ENCODE results near the gene PGAP6. TPM values are rescaled to one million over a fixed set of nuclear protein-coding genes. Genes with fewer than 3 reads are reported as not detected.
A peak's percentile ranks its signal among the peaks of the same experiment; 100 is the strongest.
"Not testable (repeated sequence)": the region's sequence is repeated elsewhere in the genome, so short reads cannot be mapped to it uniquely, and the experiment has no call there.

PGAP6 gene
- total RNA-seq, 1 donor from 2014 or later = 65.2 TPM

DNA sequence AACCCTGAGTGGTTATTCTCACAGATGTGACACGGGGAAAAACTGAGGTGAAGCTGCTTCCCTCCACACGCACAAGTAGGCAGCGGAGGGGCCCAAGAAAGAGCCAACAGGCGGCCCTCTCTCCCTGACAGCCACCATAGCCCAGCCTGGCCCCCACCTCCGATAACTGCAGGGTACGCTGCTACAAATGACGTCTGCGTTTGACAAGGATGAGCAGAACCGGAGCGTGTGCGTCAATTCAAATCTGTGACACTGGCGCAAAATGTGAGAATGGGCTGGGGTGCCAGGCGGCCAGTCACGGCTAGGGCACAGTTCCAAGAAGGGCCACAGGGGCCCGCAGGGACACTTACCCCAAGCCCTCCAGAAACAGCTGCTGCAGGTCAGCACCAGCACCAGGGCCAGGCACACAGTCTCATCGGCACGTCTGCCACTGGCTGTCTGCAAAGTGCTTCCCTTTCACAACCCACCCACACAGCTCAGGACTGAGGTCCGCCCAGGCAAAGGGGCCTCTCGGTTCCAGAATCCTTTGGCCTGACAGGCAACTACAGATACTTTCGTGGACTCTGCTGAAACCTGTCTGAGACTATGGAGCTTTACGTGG is 43.7 kb downstream of the PGAP6 start:
- TF ChIP-seq, protein P1, sequence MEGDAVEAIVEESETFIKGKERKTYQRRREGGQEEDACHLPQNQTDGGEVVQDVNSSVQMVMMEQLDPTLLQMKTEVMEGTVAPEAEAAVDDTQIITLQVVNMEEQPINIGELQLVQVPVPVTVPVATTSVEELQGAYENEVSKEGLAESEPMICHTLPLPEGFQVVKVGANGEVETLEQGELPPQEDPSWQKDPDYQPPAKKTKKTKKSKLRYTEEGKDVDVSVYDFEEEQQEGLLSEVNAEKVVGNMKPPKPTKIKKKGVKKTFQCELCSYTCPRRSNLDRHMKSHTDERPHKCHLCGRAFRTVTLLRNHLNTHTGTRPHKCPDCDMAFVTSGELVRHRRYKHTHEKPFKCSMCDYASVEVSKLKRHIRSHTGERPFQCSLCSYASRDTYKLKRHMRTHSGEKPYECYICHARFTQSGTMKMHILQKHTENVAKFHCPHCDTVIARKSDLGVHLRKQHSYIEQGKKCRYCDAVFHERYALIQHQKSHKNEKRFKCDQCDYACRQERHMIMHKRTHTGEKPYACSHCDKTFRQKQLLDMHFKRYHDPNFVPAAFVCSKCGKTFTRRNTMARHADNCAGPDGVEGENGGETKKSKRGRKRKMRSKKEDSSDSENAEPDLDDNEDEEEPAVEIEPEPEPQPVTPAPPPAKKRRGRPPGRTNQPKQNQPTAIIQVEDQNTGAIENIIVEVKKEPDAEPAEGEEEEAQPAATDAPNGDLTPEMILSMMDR (IDR thresholded peaks at IDR 0.05) = no peak
- Histone ChIP-seq H3K9me3 (no peaks in the 10 kb centered on the region), H3K27me3 (no peaks in the 10 kb centered on the region), H3K4me3 (no peak overlapping the region), H3K4me1 (peaks cover 9% of the 10 kb centered on the region), H3K36me3 (no peaks in the 10 kb centered on the region), H3K27ac (no peak overlapping the region)
- intact Hi-C loops (cut with DNase I) = no loop called here
- ATAC-seq (peak; percentile 73), DNase-seq (no peak)

GRCh38 chr16:337437-337836 is 44.3 kb downstream of the PGAP6 start:
- H3K4me1 ChIP-seq = peaks cover 9% of the 10 kb centered on the region
- ATAC-seq (no peak), DNase-seq (no peak)
- intact Hi-C loops (cut with DNase I) = no loop called here
- no peaks in the 10 kb centered on the region for H3K27me3 ChIP-seq
- no peaks in the 10 kb centered on the region for H3K9me3 ChIP-seq
- TF ChIP-seq, protein P1 (IDR thresholded peaks at IDR 0.05) = no peak
- no peak overlapping the region for H3K27ac ChIP-seq
- H3K36me3 ChIP-seq = no peaks in the 10 kb centered on the region
- no peak overlapping the region for H3K4me3 ChIP-seq

DNA sequence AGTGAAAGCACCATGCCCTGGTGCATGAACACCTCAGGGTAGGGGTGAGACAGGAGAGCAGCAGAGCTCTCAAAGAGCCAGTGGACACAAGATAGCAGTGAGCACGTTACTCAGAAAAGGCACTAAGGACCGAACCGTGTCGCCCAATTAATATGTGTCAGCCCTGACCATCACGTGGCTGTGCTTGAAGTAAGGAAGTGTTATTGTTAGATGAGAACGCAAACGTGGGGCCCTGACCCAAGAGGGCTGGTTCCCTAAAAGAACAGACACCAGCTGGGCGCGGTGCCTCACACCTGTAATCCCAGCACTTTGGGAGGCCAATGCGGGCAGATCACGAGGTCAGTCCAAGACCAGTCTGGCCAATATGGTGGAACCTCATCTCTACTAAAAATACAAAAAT is 45.5 kb downstream of the PGAP6 start:
- H3K36me3 ChIP-seq = no peaks in the 10 kb centered on the region
- no peaks in the 10 kb centered on the region for H3K9me3 ChIP-seq
- peak; percentile 52 for ATAC-seq
- no peak overlapping the region for H3K27ac ChIP-seq
- H3K27me3 ChIP-seq = no peaks in the 10 kb centered on the region
- DNase-seq = no peak
- TF ChIP-seq, protein P1 (IDR thresholded peaks at IDR 0.05) = no peak
- H3K4me3 ChIP-seq = no peak overlapping the region
- peaks cover 9% of the 10 kb centered on the region for H3K4me1 ChIP-seq
- intact Hi-C loops (cut with DNase I) = no loop called here

GRCh38 chr16:334861-335632 is 46.7 kb downstream of the PGAP6 start:
- DNase-seq; H3K4me3 ChIP-seq; intact Hi-C loops (cut with DNase I); ATAC-seq; H3K9me3 ChIP-seq; H3K27me3 ChIP-seq; H3K36me3 ChIP-seq; H3K27ac ChIP-seq: not testable (repeated sequence)
- H3K4me1 ChIP-seq = peaks cover 12% of the 10 kb centered on the region

- ATAC-seq; intact Hi-C loops (cut with DNase I): not testable (repeated sequence)
Observed at GRCh38 chr16:334164-334832, 47.5 kb downstream of the PGAP6 start.

GRCh38 chr16:333406-334094 is 48.2 kb downstream of the PGAP6 start:
- no peak overlapping the region for H3K27ac ChIP-seq
- no peaks in the 10 kb centered on the region for H3K9me3 ChIP-seq
- H3K4me1 ChIP-seq = peaks cover 7% of the 10 kb centered on the region
- DNase-seq (no peak), ATAC-seq (no peak)
- H3K4me3 ChIP-seq = no peak overlapping the region
- H3K36me3 ChIP-seq = no peaks in the 10 kb centered on the region
- intact Hi-C loops (cut with DNase I) = no loop called here
- TF ChIP-seq, protein P1 (IDR thresholded peaks at IDR 0.05) = no peak
- no peaks in the 10 kb centered on the region for H3K27me3 ChIP-seq

More at GRCh38 chr16:334164-334832, 47.5 kb downstream of the PGAP6 start:
- not testable (repeated sequence) for H3K27ac ChIP-seq, H3K36me3 ChIP-seq, H3K4me1 ChIP-seq, H3K27me3 ChIP-seq, DNase-seq, H3K9me3 ChIP-seq, H3K4me3 ChIP-seq

DNA sequence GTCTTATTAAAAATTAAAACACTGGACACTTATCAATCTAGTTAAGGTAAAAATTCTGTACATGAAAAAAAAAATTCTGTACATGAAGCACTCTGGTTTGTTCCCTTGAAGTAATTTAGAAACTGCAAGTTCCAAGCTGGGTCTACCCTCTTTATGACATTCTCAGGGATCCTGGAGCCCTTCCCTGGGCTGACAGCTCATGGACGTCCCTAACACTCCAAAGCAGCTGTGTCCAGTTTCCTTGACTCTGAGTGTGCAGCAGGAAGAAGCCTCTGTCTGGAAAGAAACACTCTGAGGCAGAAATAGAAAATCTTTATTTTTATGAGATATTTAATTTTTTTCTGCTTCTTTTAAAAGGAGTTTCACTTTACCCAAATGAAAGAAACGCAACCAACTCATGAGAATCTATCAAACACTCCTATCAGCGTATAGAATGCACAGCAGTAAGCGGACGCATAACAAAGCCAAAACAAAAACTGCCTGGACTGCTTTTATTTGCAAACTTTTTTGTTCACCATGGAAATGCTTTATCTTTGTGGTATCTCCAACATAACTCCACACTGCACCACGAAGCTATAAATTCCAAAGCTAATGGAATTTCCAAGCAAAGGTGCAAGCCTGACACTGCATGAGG is 50.5 kb downstream of the PGAP6 start:
- intact Hi-C loops (cut with DNase I); ATAC-seq; H3K36me3 ChIP-seq; H3K27me3 ChIP-seq; H3K9me3 ChIP-seq; DNase-seq; H3K4me3 ChIP-seq: not testable (repeated sequence)
- H3K27ac ChIP-seq = peak overlapping the region; percentile 47
- peaks cover 30% of the 10 kb centered on the region for H3K4me1 ChIP-seq
